H1 (cell line): ENCODE measurements around the gene PMS1. TPM values are rescaled to one million over a fixed set of nuclear protein-coding genes. Genes with fewer than 3 reads are reported as not detected.

Source experiments
- CTCF ChIA-PET: fragments of 300-600 bp; sonication (Branson Sonifier 250); formaldehyde crosslinking; loops from one replicate; lab custom pipeline; 2021; ENCODE audit not compliant: partially characterized antibody; lab: Charles Lee
- POLR2A ChIA-PET: fragments of 300-600 bp; sonication (Branson Sonifier 250); formaldehyde crosslinking; loops from one replicate; lab custom pipeline; 2021; ENCODE audit warnings: inconsistent platforms; ENCODE audit not compliant: partially characterized antibody; lab: Charles Lee
- DNase-seq, 2 experiments: peaks; one replicate each; pipeline versions ENCODE4 v3.0.0 to v3.0.0-alpha.2; 2010 to 2022; ENCODE audit warnings: low spot score in 2 of 2, low read depth in 1 of 2, mixed read lengths in 1 of 2
- FAIRE-seq: peaks from 2 replicates; lab custom pipeline; 2011; peaks lifted over from hg19 to GRCh38; lab: Jason Lieb, UNC
- H2AFZ ChIP-seq: 2 replicates; pipeline ENCODE4 v1.8.1; 2012; ENCODE audit warnings: low read length, inconsistent platforms
- H2AK5ac ChIP-seq: 2 replicates; pipeline ENCODE4 v1.6.1; 2013; ENCODE audit warnings: low read depth, low read length
- H2BK120ac ChIP-seq: replicated peaks from 2 replicates; pipeline ENCODE3; 2013; ENCODE audit warnings: low read depth, low read length, inconsistent platforms
- H2BK12ac ChIP-seq: 2 replicates; pipeline ENCODE4 v1.6.1; 2013; ENCODE audit warnings: low read depth, low read length
- H2BK15ac ChIP-seq: 2 replicates; pipeline ENCODE4 v1.6.1; 2013; ENCODE audit warnings: low read length
- H2BK20ac ChIP-seq: 2 replicates; pipeline ENCODE4 v1.6.1; 2013; ENCODE audit warnings: low read length
- H2BK5ac ChIP-seq: 2 replicates; pipeline ENCODE4 v1.6.1; 2013; ENCODE audit warnings: low read depth, low read length
- H3K14ac ChIP-seq: 2 replicates; pipeline ENCODE4 v1.6.1; 2013; ENCODE audit warnings: inconsistent platforms; ENCODE audit not compliant: insufficient read length
- H3K18ac ChIP-seq: 2 replicates; pipeline ENCODE4 v1.6.1; 2013; ENCODE audit warnings: low read length; ENCODE audit errors: extremely low read depth
- H3K23ac ChIP-seq: 2 replicates; pipeline ENCODE4 v1.6.1; 2013; ENCODE audit warnings: inconsistent platforms; ENCODE audit not compliant: insufficient read length
- H3K23me2 ChIP-seq: 2 replicates; pipeline ENCODE4 v1.6.1; 2013; ENCODE audit warnings: low read depth, low read length
- H3K27ac ChIP-seq: 2 replicates; pipeline ENCODE4 v1.6.1; 2011; ENCODE audit warnings: low read depth, low read length, inconsistent platforms
- H3K27me3 ChIP-seq, 4 experiments: replicated peaks in 1 of 4; 1 replicate in 1 of 4; 2 replicates in 3 of 4; pipeline versions ENCODE4 v1.6.1 to v1.8.1; 2011 to 2013; ENCODE audit warnings: low read length in 3 of 4, mild to moderate bottlenecking in 3 of 4, inconsistent platforms in 2 of 4, mixed read lengths in 2 of 4, moderate library complexity in 1 of 4; ENCODE audit not compliant: control insufficient read depth in 3 of 4, insufficient read depth in 3 of 4; ENCODE audit errors: extremely low read depth in 1 of 4
- H3K36me3 ChIP-seq, 4 experiments: 2 replicates each; pipeline versions ENCODE4 v1.6.1 to v1.8.1; 2011 to 2013; ENCODE audit warnings: mild to moderate bottlenecking in 4 of 4, low read length in 3 of 4, moderate library complexity in 2 of 4, control low read depth in 1 of 4, inconsistent platforms in 1 of 4; ENCODE audit not compliant: insufficient read depth in 4 of 4, control insufficient read depth in 2 of 4
- H3K4ac ChIP-seq: replicated peaks from 2 replicates; pipeline ENCODE3; 2013; ENCODE audit warnings: low read length, low read depth, mixed read lengths, inconsistent platforms; ENCODE audit not compliant: insufficient read length
- H3K4me1 ChIP-seq, 4 experiments: replicated peaks in 1 of 4; 1 replicate in 1 of 4; 2 replicates in 3 of 4; pipeline versions ENCODE4 v1.6.1 to v1.8.1; 2011 to 2013; ENCODE audit warnings: low read length in 3 of 4, inconsistent platforms in 2 of 4, mixed read lengths in 1 of 4; ENCODE audit not compliant: insufficient read depth in 4 of 4, control insufficient read depth in 3 of 4
- H3K4me2 ChIP-seq, 2 experiments: 2 replicates each; pipeline versions ENCODE4 v1.6.1 to v1.8.1; 2011 to 2013; ENCODE audit warnings: low read depth in 2 of 2, low read length in 2 of 2, control low read depth in 1 of 2, inconsistent platforms in 1 of 2, mild to moderate bottlenecking in 1 of 2; ENCODE audit not compliant: insufficient read depth in 1 of 2
- H3K4me3 ChIP-seq, 4 experiments: fragments of 200-600, 300-600 bp in 1 of 4; sonication (generic), shearing (Covaris generic), sonication (Bioruptor Twin) in 1 of 4; 2 replicates each; pipeline versions ENCODE4 v1.5.1 to v1.8.1; 2011 to 2016; ENCODE audit warnings: low read length in 4 of 4, low read depth in 3 of 4, control low read depth in 2 of 4, inconsistent platforms in 2 of 4, mild to moderate bottlenecking in 2 of 4, mixed read lengths in 1 of 4, moderate library complexity in 1 of 4; ENCODE audit not compliant: insufficient read depth in 2 of 4; ENCODE audit errors: extremely low read depth in 1 of 4
- H3K56ac ChIP-seq: replicated peaks from 2 replicates; pipeline ENCODE3; 2013; ENCODE audit warnings: low read depth, mild to moderate bottlenecking, mixed read lengths, low read length, inconsistent platforms; ENCODE audit not compliant: insufficient read length
- H3K79me1 ChIP-seq: 2 replicates; pipeline ENCODE4 v1.6.1; 2013; ENCODE audit warnings: low read depth, low read length, control low read depth
- H3K79me2 ChIP-seq, 2 experiments: 2 replicates each; pipeline versions ENCODE4 v1.6.1 to v1.8.1; 2012 to 2013; ENCODE audit warnings: low read length in 2 of 2, mild to moderate bottlenecking in 2 of 2, inconsistent platforms in 1 of 2; ENCODE audit not compliant: insufficient read depth in 2 of 2, control insufficient read depth in 1 of 2
- H3K9ac ChIP-seq, 4 experiments: replicated peaks in 1 of 4; 1 replicate in 1 of 4; 2 replicates in 3 of 4; pipeline versions ENCODE4 v1.6.1 to v1.8.1; 2011 to 2013; ENCODE audit warnings: low read depth in 3 of 4, low read length in 3 of 4, control low read depth in 2 of 4, mild to moderate bottlenecking in 2 of 4, moderate library complexity in 2 of 4, inconsistent platforms in 1 of 4; ENCODE audit errors: extremely low read depth in 1 of 4
- H3K9me3 ChIP-seq, 2 experiments: 2 replicates each; pipeline versions ENCODE4 v1.6.1 to v1.8.1; 2012 to 2013; ENCODE audit warnings: mild to moderate bottlenecking in 2 of 2, moderate library complexity in 2 of 2, control low read depth in 1 of 2, inconsistent platforms in 1 of 2, low read depth in 1 of 2, low read length in 1 of 2, mixed read lengths in 1 of 2; ENCODE audit not compliant: insufficient read depth in 2 of 2
- H4K20me1 ChIP-seq, 2 experiments: replicated peaks in 1 of 2; 2 replicates each; pipeline versions ENCODE3 to v1.8.1; 2011 to 2013; ENCODE audit warnings: inconsistent platforms in 2 of 2, low read length in 2 of 2, mild to moderate bottlenecking in 1 of 2; ENCODE audit not compliant: insufficient read depth in 2 of 2, control insufficient read depth in 1 of 2
- H4K5ac ChIP-seq: 2 replicates; pipeline ENCODE4 v1.6.1; 2013; ENCODE audit warnings: low read length, low read depth, mixed read lengths, inconsistent platforms; ENCODE audit not compliant: insufficient read length
- H4K8ac ChIP-seq: 2 replicates; pipeline ENCODE4 v1.8.0; 2013; ENCODE audit warnings: mild to moderate bottlenecking, moderate library complexity, low read length, inconsistent platforms; ENCODE audit not compliant: insufficient read depth; ENCODE audit errors: extremely low read depth
- H4K91ac ChIP-seq: replicated peaks from 2 replicates; pipeline ENCODE3; 2013; ENCODE audit warnings: low read length, mixed read lengths, inconsistent platforms; ENCODE audit not compliant: insufficient read length
- BCL11A ChIP-seq, 2 experiments: IDR thresholded peaks; one replicate each; pipeline ENCODE4 v1.6.1; 2011; ENCODE audit warnings: low read depth in 2 of 2, low read length in 2 of 2, mild to moderate bottlenecking in 2 of 2
- CBX5 ChIP-seq: fragments of 300-800, 300-1000 bp; sonication (generic); IDR thresholded peaks from 2 replicates; pipeline ENCODE4 v1.7.1; 2016; ENCODE audit warnings: antibody characterized with exemption, low read length, low read depth
- GABPA ChIP-seq: IDR thresholded peaks from 2 replicates; pipeline ENCODE4 v1.6.1; 2011; ENCODE audit warnings: mild to moderate bottlenecking, low read length, moderate library complexity, borderline replicate concordance; ENCODE audit not compliant: insufficient read depth
- JUN ChIP-seq: IDR thresholded peaks from 2 replicates; pipeline ENCODE4 v1.6.1; 2011; ENCODE audit warnings: low read depth, mild to moderate bottlenecking, improper control_type of control experiment, low read length
- KDM5A ChIP-seq: fragments of 200-600 bp; IDR thresholded peaks from 2 replicates; pipeline ENCODE4 v1.7.1; 2012; ENCODE audit warnings: mild to moderate bottlenecking, low read length, inconsistent platforms, mixed read lengths
- PHF8 ChIP-seq: fragments of 200-600 bp; sonication (generic); conservative IDR thresholded peaks from 2 replicates; pipeline ENCODE4 v1.7.1; 2012; ENCODE audit warnings: low read depth, mild to moderate bottlenecking, inconsistent platforms, low read length, moderate library complexity
- POLR2AphosphoS5 ChIP-seq: IDR thresholded peaks from 2 replicates; pipeline ENCODE4 v1.6.1; 2011; ENCODE audit warnings: low read depth, low read length
- RBBP5 ChIP-seq: IDR thresholded peaks from 2 replicates; pipeline ENCODE4 v1.7.1; 2012; ENCODE audit warnings: low read depth, mild to moderate bottlenecking, inconsistent platforms, low read length, moderate library complexity, borderline replicate concordance
- RXRA ChIP-seq: IDR thresholded peaks from 2 replicates; pipeline ENCODE4 v1.6.1; 2011; ENCODE audit warnings: low read depth, mild to moderate bottlenecking, low read length, moderate library complexity; ENCODE audit not compliant: insufficient read depth
- SIRT6 ChIP-seq: IDR thresholded peaks from one replicate; pipeline ENCODE4 v1.7.1; 2012; ENCODE audit warnings: low read length, inconsistent platforms
- TAF7 ChIP-seq: optimal IDR thresholded peaks from 2 replicates; pipeline ENCODE3; 2011; ENCODE audit warnings: low read depth, mild to moderate bottlenecking, inconsistent platforms, low read length, moderate library complexity, borderline replicate concordance
- TEAD4 ChIP-seq: IDR thresholded peaks from 2 replicates; pipeline ENCODE4 v1.6.1; 2012; ENCODE audit warnings: low read depth, low read length, inconsistent platforms, mixed read lengths
- USF2 ChIP-seq: IDR thresholded peaks from 2 replicates; pipeline ENCODE4 v1.6.1; 2011; ENCODE audit warnings: low read length, improper control_type of control experiment
- ZNF274 ChIP-seq: IDR thresholded peaks from 2 replicates; pipeline ENCODE4 v1.7.0; 2012; ENCODE audit warnings: low read length, borderline replicate concordance; ENCODE audit errors: extremely low read depth
- WGBS, 2 experiments: shearing (Covaris generic) in 1 of 2; methylation state at CpG; one replicate each; pipeline versions ENCODE4 v1.1.6 to v1.1.7; 2013 to 2015; ENCODE audit warnings: low lambda C conversion rate in 2 of 2, mixed read lengths in 2 of 2, inconsistent platforms in 1 of 2, low coverage in 1 of 2, missing lambda C conversion rate in 1 of 2; ENCODE audit not compliant: insufficient replicate concordance in 2 of 2, insufficient coverage in 1 of 2, insufficient read length in 1 of 2; ENCODE audit errors: extremely low coverage in 1 of 2, missing lambda C conversion rate in 1 of 2; 5-methylcytosine and 5-hydroxymethylcytosine counted together
- polyA plus RNA-seq, 7 experiments: library from polyadenylated mRNA; depleted of rRNA in 3 of 7; stranded (reverse) in 5 of 7; unstranded in 2 of 7; fragments of >200 nt in 5 of 7; fragments of 200-250 nt in 2 of 7; gene quantifications; 1 replicate in 5 of 7; 2 replicates in 1 of 7; 4 replicates in 1 of 7; pipeline versions ENCODE4 v1.2.1 to v1.2.3, GENCODE V29; 2011 to 2013; ENCODE audit warnings: missing spikeins in 2 of 7, mixed read lengths in 2 of 7
- total RNA-seq: library from RNA; stranded (reverse); fragmentation: NEBNext Ultra II Directional; extraction: Animal tissue kit (Norgen Biotek cat#: 25700); gene quantifications from 2 replicates; pipeline ENCODE4 v1.2.1, GENCODE V29; 2021

The PMS1 gene
- total and polyA plus RNA-seq, 2 of the 8 experiments (the other 6 are each of a cell fraction or from before 2014, with no cell fraction given) = 13.1 to 59.7 TPM

GRCh38 chr2:189900726-189901125 lies 116.5 kb downstream of the PMS1 start:
- Histone ChIP-seq H3K9ac (no peak overlapping the region), H3K23me2 (no peaks in the 10 kb centered on the region), H3K79me1 (no peaks in the 10 kb centered on the region), H3K14ac (no peak overlapping the region), H4K91ac (no peak overlapping the region), H3K27me3 (no peaks in the 10 kb centered on the region), H3K9me3 (no peaks in the 10 kb centered on the region), H4K8ac (no peak overlapping the region), H3K36me3 (no peaks in the 10 kb centered on the region), H3K4ac (no peak overlapping the region), H2BK15ac (no peak overlapping the region), H2AK5ac (no peak overlapping the region), H2BK120ac (no peak overlapping the region), H3K27ac (no peak overlapping the region), H3K79me2 (no peaks in the 10 kb centered on the region), H2BK5ac (no peak overlapping the region), H3K18ac (no peak overlapping the region), H3K56ac (no peak overlapping the region), H4K20me1 (no peaks in the 10 kb centered on the region), H4K5ac (no peak overlapping the region), H2BK20ac (no peak overlapping the region), H3K4me3 (no peak overlapping the region), H3K23ac (no peak overlapping the region), H3K4me2 (no peak overlapping the region), H2BK12ac (no peak overlapping the region), H3K4me1 (no peaks in the 10 kb centered on the region), H2AFZ (peak overlapping the region; percentile 87; the same call in 1 of the 2 replicates)
- CTCF ChIA-PET = no interaction called here
- FAIRE-seq (no peak), DNase-seq (no peak)
- POLR2A ChIA-PET = no interaction called here
- 96% methylated on average over 5 of the region's 5 CpGs; no CpG with 5 or more reads in 1 of the 2 experiments for WGBS, 2 experiments
- TF ChIP-seq KDM5A = no peak
- no peak for TF ChIP-seq POLR2AphosphoS5
- TF ChIP-seq CBX5 = no peak
- TF ChIP-seq SIRT6 = no peak
- no peak for TF ChIP-seq JUN
- TF ChIP-seq TEAD4 = no peak
- TF ChIP-seq RXRA = no peak
- TF ChIP-seq ZNF274 = no peak
- no peak for TF ChIP-seq RBBP5
- TF ChIP-seq USF2 = no peak
- no peak for TF ChIP-seq BCL11A (IDR thresholded peaks at IDR 0.05; ENCODE audit: low read depth in 2 of 2, low read length in 2 of 2)
- TF ChIP-seq PHF8 = no peak
- TF ChIP-seq TAF7 = no peak
- no peak for TF ChIP-seq GABPA
